Lung (tissue), 12 donors: ENCODE measurements around the gene GNB2. TPM values are rescaled to one million over a fixed set of nuclear protein-coding genes. Genes with fewer than 3 reads are reported as not detected.

Experiments used
- ATAC-seq: fragments of 200-7000 bp; cut with Tn5 transposase; one replicate; pipeline ENCODE4 v1.9.1; 2020; ENCODE audit warnings: moderate number of reproducible peaks; ENCODE audit not compliant: insufficient read depth, low FRiP score
- DNase-seq, 3 donors: peaks; one replicate each; pipeline ENCODE4 v3.0.0-alpha.2; 2013 to 2017
- H3K27ac ChIP-seq, 2 donors: one replicate each; pipeline ENCODE4 v1.5.1; 2013; ENCODE audit warnings: mild to moderate bottlenecking in 2 of 2, moderate library complexity in 2 of 2, control low read depth in 1 of 2, inconsistent platforms in 1 of 2, low read depth in 1 of 2, low read length in 1 of 2
- H3K27me3 ChIP-seq, 3 donors: one replicate each; pipeline ENCODE4 v1.5.1; 2013; ENCODE audit warnings: low read length in 2 of 3; ENCODE audit not compliant: control insufficient read depth in 3 of 3, insufficient read depth in 3 of 3
- H3K36me3 ChIP-seq, 4 donors: one replicate each; pipeline ENCODE4 v1.5.1; 2013; ENCODE audit warnings: low read length in 4 of 4, mild to moderate bottlenecking in 1 of 4, moderate library complexity in 1 of 4; ENCODE audit not compliant: control insufficient read depth in 4 of 4, insufficient read depth in 4 of 4
- H3K4me1 ChIP-seq, 5 donors: one replicate each; pipeline ENCODE4 v1.5.1; 2013; ENCODE audit warnings: low read length in 5 of 5, mild to moderate bottlenecking in 2 of 5, moderate library complexity in 1 of 5; ENCODE audit not compliant: control insufficient read depth in 5 of 5, insufficient read depth in 5 of 5
- H3K4me3 ChIP-seq: one replicate; pipeline ENCODE4 v1.5.1; 2013; ENCODE audit warnings: mild to moderate bottlenecking, control low read depth, moderate library complexity
- H3K9ac ChIP-seq, 2 donors: one replicate each; pipeline ENCODE4 v1.5.1; 2013; ENCODE audit warnings: low read length in 2 of 2, control low read depth in 1 of 2; ENCODE audit not compliant: insufficient read depth in 1 of 2
- H3K9me3 ChIP-seq, 4 donors: one replicate each; pipeline ENCODE4 v1.5.1; 2013; ENCODE audit warnings: low read length in 3 of 4, mild to moderate bottlenecking in 1 of 4, moderate library complexity in 1 of 4; ENCODE audit not compliant: control insufficient read depth in 4 of 4, insufficient read depth in 3 of 4
- WGBS, 2 donors: extraction: QIAGEN DNeasy Blood & Tissue Kit; methylation state at CpG; one replicate each; pipeline ENCODE4 v1.1.7; 2013; 5-methylcytosine and 5-hydroxymethylcytosine counted together
- polyA plus RNA-seq, 2 donors: library from polyadenylated mRNA; stranded (reverse); fragments of 200-250 nt; gene quantifications; one replicate each; pipeline ENCODE4 v1.2.1, GENCODE V29; 2013
- total RNA-seq, 2 donors: library from RNA; depleted of rRNA in 1 of 2; stranded (reverse); fragments of >200 nt in 1 of 2; gene quantifications; one replicate each; pipeline ENCODE4 v1.2.1, GENCODE V29; 2014 to 2021
- TF ChIP-seq, protein P1 (sequence below): IDR thresholded peaks from 2 replicates; pipeline ENCODE4 v1.5.1; 2012; ENCODE audit warnings: mild to moderate bottlenecking; ENCODE audit errors: control extremely low read depth, extremely low read depth
- donor health status: control.
- donor health status: control.
- donor health status: Bipolar disorder and iron deficiency.
- donor health status: healthy.
- donor health status: DM: yes; HTN: yes; CAD: no.

Gene GNB2
- total and polyA plus RNA-seq, 4 donors: 130 to 381 (median 238) TPM

- H3K27ac ChIP-seq: peak overlapping the region; percentile 15 to 92
- H3K27me3 ChIP-seq: no peaks in the 10 kb centered on the region
- WGBS, 2 donors: 0 to 1% methylated on average over 24 to 81 of the region's 81 CpGs
- peak in 1 of 3 donors; percentile 14 for DNase-seq
- peak overlapping the region; percentile 68 for H3K4me3 ChIP-seq
- peaks cover 0 to 4% (median 0%) of the 10 kb centered on the region in 4 donors for H3K36me3 ChIP-seq
- no peaks in the 10 kb centered on the region for H3K9me3 ChIP-seq
- H3K4me1 ChIP-seq: peaks cover 4 to 22% (median 11%) of the 10 kb centered on the region in 5 donors
- H3K9ac ChIP-seq: peak overlapping the region in 1 of 2 donors; percentile 74
- TF ChIP-seq, protein P1, sequence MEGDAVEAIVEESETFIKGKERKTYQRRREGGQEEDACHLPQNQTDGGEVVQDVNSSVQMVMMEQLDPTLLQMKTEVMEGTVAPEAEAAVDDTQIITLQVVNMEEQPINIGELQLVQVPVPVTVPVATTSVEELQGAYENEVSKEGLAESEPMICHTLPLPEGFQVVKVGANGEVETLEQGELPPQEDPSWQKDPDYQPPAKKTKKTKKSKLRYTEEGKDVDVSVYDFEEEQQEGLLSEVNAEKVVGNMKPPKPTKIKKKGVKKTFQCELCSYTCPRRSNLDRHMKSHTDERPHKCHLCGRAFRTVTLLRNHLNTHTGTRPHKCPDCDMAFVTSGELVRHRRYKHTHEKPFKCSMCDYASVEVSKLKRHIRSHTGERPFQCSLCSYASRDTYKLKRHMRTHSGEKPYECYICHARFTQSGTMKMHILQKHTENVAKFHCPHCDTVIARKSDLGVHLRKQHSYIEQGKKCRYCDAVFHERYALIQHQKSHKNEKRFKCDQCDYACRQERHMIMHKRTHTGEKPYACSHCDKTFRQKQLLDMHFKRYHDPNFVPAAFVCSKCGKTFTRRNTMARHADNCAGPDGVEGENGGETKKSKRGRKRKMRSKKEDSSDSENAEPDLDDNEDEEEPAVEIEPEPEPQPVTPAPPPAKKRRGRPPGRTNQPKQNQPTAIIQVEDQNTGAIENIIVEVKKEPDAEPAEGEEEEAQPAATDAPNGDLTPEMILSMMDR: no peak
- ATAC-seq: no peak
Observed at GRCh38 chr7:100693312-100694097, 20.0 kb downstream of the GNB2 start.

DNA sequence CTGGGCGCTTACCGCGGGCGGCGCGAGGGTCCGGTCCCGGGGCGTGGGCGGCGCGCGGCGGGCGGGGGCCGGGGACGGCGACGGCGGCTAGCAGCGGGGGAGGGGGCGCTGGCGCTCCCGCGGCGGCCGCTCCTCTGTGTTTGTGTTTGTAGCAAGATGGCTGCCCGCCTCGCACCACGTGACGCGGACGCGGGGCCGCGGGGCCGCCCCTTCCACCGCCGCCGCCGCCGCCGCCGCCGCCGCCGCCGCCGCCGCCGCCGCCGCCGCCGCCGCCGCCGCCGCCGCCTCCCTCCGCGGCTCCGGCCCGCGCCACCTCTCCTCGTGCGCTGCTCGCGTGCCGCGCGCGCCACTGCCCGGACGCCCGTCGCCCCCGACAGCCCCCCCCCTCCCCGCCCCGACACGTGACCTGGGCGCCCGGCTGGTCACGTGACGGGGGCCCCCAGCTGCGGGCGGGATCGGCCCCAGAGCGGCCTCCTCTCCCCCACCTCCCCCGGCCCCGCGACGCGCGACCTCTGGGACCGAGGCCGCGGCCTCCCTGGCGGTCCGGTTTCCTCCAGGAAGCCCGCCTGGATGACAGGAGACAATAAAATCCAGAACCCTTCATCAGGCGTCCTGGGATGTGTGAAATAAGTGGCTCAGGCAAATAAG is 20.7 kb downstream of the GNB2 start, which contains the start of gene GIGYF1:
TSS of gene GIGYF1 (minus strand) at position 153 of the 648 bp plus-strand sequence. CDS start 6,012 bp downstream, outside the sequence.
- TF ChIP-seq, protein P1: no peak
- ATAC-seq: no peak

GRCh38 chr7:100696123-100696521 is 22.6 kb downstream of the GNB2 start:
- Histone ChIP-seq H3K27me3 (no peaks in the 10 kb centered on the region), H3K4me1 (peaks cover 4 to 21% (median 8%) of the 10 kb centered on the region in 5 donors), H3K36me3 (peaks cover 0 to under 1% (median 0%) of the 10 kb centered on the region in 4 donors), H3K27ac (no peak overlapping the region), H3K9ac (no peak overlapping the region), H3K4me3 (no peak overlapping the region), H3K9me3 (no peaks in the 10 kb centered on the region)
- 79 to 87% methylated on average over 6 of the region's 6 CpGs for WGBS, 2 donors
- TF ChIP-seq, protein P1: no peak
- no peak for DNase-seq
- no peak for ATAC-seq

More for the DNA sequence above, 20.7 kb downstream of the GNB2 start, which contains the start of gene GIGYF1:
- H3K27me3 ChIP-seq: no peaks in the 10 kb centered on the region
- H3K4me3 ChIP-seq: peak within 1 kb of the TSS; percentile 68
- H3K9me3 ChIP-seq: no peaks in the 10 kb centered on the region
- H3K4me1 ChIP-seq: peaks cover 4 to 22% (median 11%) of the 10 kb centered on the region in 5 donors
- DNase-seq: peak; percentile 67 to 79 (median 78)
- H3K36me3 ChIP-seq: peaks cover 0 to 2% (median 0%) of the 10 kb centered on the region in 4 donors
- 1% methylated on average over 13 to 77 of the region's 102 CpGs for WGBS, 2 donors
- peak within 1 kb of the TSS; percentile 59 to 92 for H3K27ac ChIP-seq
- peak within 1 kb of the TSS in 1 of 2 donors; percentile 74 for H3K9ac ChIP-seq
